ENCODE results near the gene DUOXA1. TPM values are rescaled to one million over a fixed set of nuclear protein-coding genes. Genes with fewer than 3 reads are reported as not detected.

Gene DUOXA1
- total RNA-seq, 1 donor = not detected

DNA sequence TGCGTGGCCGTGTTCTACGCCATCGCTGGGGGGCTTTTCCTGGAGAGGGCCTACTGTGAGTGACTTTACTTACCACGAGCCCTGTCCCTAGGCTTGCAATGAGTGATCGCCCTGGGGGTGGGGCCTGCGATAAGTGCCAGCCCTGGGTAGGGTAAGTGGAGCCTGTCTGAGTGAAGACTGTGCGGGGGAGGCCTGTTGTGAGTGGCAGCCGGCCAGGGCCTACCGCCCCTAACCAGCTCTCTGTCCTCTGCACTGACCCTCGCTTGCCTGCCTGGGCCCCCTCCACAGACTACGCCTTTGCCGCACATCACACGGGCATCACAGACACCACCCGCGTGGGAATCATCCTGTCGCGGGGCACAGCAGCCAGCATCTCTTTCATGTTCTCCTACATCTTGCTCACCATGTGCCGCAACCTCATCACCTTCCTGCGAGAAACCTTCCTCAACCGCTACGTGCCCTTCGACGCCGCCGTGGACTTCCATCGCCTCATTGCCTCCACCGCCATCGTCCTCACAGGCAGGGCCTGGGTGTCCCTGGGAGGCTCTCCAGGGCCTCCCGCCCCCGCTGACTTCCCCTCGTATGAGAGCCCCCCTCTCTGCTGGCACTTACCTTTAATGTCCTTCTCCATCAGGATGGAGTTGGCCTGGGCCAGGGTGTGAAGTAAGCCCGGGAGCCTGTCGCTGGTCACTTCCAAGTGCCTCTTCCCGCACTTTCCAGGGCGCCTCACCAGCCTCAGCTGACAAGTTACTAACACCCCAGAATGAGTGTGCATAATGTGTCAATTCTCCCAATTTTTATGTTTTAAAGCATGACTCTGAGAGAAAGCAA lies 22.5 kb upstream of the DUOXA1 start:
- no peak for DNase-seq (ENCODE audit: low read depth)
- TF ChIP-seq, protein P1, sequence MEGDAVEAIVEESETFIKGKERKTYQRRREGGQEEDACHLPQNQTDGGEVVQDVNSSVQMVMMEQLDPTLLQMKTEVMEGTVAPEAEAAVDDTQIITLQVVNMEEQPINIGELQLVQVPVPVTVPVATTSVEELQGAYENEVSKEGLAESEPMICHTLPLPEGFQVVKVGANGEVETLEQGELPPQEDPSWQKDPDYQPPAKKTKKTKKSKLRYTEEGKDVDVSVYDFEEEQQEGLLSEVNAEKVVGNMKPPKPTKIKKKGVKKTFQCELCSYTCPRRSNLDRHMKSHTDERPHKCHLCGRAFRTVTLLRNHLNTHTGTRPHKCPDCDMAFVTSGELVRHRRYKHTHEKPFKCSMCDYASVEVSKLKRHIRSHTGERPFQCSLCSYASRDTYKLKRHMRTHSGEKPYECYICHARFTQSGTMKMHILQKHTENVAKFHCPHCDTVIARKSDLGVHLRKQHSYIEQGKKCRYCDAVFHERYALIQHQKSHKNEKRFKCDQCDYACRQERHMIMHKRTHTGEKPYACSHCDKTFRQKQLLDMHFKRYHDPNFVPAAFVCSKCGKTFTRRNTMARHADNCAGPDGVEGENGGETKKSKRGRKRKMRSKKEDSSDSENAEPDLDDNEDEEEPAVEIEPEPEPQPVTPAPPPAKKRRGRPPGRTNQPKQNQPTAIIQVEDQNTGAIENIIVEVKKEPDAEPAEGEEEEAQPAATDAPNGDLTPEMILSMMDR (IDR thresholded peaks at IDR 0.05; ENCODE audit: insufficient read depth, low read depth, low read length) = no peak
- H3K4me3 ChIP-seq (ENCODE audit: low read depth, low read length) = no peak overlapping the region

DNA sequence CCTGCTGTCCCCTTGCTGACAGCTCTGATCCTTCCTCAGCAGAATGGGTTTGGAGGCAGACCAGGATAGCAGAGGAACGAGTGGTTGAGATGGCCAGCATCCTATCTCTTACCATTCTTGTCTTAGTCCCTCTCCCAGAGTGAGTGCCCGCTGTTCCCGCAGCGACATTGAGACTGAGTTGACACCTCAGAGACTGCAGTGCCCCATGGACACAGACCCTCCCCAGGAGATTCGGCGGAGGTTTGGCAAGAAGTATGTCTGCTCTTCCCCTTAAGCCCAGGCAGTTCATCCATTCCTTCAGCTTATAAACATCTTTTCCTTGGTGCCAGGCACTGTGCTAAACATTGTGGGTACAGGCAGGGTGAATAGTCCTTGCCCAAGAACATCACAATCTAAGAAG lies 21.3 kb upstream of the DUOXA1 start:
- TF ChIP-seq, protein P1 (IDR thresholded peaks at IDR 0.05; ENCODE audit: insufficient read depth, low read depth, low read length) = no peak
- no peak overlapping the region for H3K4me3 ChIP-seq (ENCODE audit: low read depth, low read length)
- no peak for DNase-seq (ENCODE audit: low read depth)

DNA sequence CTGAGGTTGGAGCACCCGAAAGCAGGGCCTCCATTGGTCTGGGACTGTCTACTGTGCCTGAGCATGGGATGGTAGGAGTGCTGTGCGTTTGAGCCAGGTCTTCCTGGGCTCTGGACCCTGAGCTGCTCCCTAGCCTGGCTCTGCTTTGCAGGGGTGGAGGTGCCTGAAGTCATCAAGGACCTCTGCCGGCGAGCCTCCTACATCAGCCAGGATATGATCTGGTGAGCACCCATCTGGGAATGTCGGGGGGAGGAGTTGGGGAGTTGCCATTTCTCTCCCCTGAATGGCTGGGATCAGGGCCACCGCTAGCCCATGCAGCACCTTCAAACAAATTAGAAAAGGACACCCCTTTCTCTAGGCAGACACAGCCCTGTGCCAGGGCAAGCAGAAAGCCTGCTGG lies 20.8 kb upstream of the DUOXA1 start:
- DNase-seq (ENCODE audit: low read depth) = no peak
- TF ChIP-seq, protein P1 (IDR thresholded peaks at IDR 0.05; ENCODE audit: insufficient read depth, low read depth, low read length) = no peak
- H3K4me3 ChIP-seq (ENCODE audit: low read depth, low read length) = no peak overlapping the region

DNA sequence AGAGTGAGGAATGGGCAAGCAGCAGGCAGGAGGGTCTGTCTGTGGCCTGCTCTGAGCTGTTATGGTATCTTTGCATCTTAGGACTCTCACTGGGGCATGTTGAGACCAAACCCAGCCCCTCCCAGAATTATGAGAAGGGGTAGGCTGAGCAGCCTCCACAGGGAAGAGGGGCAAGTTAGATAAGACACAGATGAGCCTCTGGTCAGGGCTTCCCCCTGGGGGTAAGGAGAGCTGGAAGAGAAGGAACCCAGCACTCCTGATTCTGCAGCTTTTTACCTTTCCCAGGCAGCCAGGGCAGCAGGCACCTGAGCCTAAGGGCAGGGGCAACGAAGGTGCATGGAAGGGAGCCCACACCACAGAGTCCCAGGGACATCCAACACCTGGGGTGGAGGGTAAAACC lies 19.4 kb upstream of the DUOXA1 start:
- DNase-seq (ENCODE audit: low read depth) = no peak
- TF ChIP-seq, protein P1 (IDR thresholded peaks at IDR 0.05; ENCODE audit: insufficient read depth, low read depth, low read length) = no peak

DNA sequence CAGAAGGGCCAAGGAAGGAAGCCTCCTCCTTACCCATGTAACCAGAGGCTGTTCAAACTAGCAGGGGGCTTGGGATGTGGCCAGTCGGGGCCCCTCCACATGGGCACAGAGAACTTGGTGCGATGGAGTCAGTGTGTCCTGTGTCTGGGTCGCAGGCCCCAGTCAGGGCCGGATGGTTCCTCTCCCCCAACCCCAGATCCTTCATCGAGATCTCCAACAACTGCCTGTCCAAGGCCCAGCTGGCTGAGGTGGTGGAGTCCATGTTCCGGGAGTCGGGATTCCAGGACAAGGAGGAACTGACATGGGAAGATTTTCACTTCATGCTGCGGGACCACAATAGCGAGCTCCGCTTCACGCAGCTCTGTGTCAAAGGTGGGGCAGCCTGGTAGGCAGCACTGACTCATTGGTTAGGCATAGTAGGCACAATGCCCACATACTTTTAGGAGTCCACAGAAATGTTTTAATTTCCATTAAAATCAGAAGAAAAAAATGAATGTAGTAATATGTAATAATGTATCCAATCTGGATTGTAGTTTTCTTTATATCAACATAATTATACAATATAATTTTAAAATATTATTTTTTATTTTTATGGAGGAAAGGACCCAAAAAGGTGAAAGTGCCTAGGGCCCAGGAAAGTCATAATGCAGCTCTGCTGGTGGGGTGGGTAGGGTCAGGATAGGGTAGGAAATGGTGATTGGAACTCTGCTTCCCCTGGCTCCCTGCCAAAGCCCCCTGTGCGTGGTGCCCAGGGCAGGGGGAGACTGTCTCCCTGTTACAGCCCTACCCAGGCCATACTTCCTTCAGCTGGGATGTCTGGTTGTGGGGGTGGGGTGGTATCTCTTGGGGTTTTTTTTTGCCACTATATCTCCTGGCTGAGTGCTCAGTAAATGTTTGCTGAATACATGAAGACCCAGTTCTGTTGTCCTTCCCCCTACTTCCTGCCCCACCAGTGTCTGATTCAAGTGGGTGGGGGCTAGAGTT lies 18.7 kb upstream of the DUOXA1 start:
- TF ChIP-seq, protein P1 (IDR thresholded peaks at IDR 0.05; ENCODE audit: insufficient read depth, low read depth, low read length) = no peak
- DNase-seq (ENCODE audit: low read depth) = no peak
- no peak overlapping the region for H3K4me3 ChIP-seq (ENCODE audit: low read depth, low read length)

More for the DNA sequence above, 19.4 kb upstream of the DUOXA1 start:
- no peak overlapping the region for H3K4me3 ChIP-seq (ENCODE audit: low read depth, low read length)

DNA sequence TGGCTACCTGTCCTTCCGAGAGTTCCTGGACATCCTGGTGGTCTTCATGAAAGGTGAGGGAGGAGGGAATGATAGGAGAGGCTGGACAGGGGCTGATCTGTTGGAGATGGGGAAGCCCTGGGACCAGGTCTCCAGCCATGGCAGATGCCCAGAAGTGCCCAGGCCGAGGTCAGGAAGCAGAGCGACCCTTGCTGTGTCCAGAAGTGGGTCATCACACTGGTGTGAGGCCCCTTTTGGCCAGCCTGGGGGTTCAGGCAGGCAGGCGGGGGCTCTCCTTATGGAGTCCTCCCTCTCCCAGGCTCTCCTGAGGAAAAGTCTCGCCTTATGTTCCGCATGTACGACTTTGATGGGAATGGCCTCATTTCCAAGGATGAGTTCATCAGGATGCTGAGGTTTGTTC lies 17.9 kb upstream of the DUOXA1 start:
- DNase-seq (ENCODE audit: low read depth) = no peak
- H3K4me3 ChIP-seq (ENCODE audit: low read depth, low read length) = no peak overlapping the region
- TF ChIP-seq, protein P1 (IDR thresholded peaks at IDR 0.05; ENCODE audit: insufficient read depth, low read depth, low read length) = no peak
